TTC549 (cell line): ENCODE results near the gene FAM156B.
"Not testable (repeated sequence)": the region's sequence is repeated elsewhere in the genome, so short reads cannot be mapped to it uniquely, and the experiment has no call there.

Source experiments
- FAIRE-seq: peaks from 2 replicates; lab custom pipeline; 2012; peaks lifted over from hg19 to GRCh38; lab: Jason Lieb, UNC

FAM156B gene

GRCh38 chrX:52930214-52930613 lies 33.1 kb downstream of the FAM156B start:
- not testable (repeated sequence) for FAIRE-seq

- FAIRE-seq = no peak
Observed at GRCh38 chrX:52933213-52933612, 36.1 kb downstream of the FAM156B start.

GRCh38 chrX:52933976-52934703 lies 37.0 kb downstream of the FAM156B start:
- no peak for FAIRE-seq

- peak; percentile 58 for FAIRE-seq
Observed at GRCh38 chrX:52934704-52935469, 37.8 kb downstream of the FAM156B start.

- not testable (repeated sequence) for FAIRE-seq
Observed at GRCh38 chrX:52935470-52935784, 38.3 kb downstream of the FAM156B start.

GRCh38 chrX:52940704-52941103 lies 43.6 kb downstream of the FAM156B start:
- not testable (repeated sequence) for FAIRE-seq

GRCh38 chrX:52941728-52942127 lies 44.6 kb downstream of the FAM156B start:
- FAIRE-seq = not testable (repeated sequence)

- FAIRE-seq = not testable (repeated sequence)
Observed at GRCh38 chrX:52945838-52946494, 48.8 kb downstream of the FAM156B start.

GRCh38 chrX:52947501-52947900 lies 50.4 kb downstream of the FAM156B start:
- FAIRE-seq = not testable (repeated sequence)

GRCh38 chrX:52948265-52948664 lies 51.1 kb downstream of the FAM156B start:
- FAIRE-seq = not testable (repeated sequence)

GRCh38 chrX:52949325-52949724 lies 52.2 kb downstream of the FAM156B start:
- not testable (repeated sequence) for FAIRE-seq

- not testable (repeated sequence) for FAIRE-seq
Observed at GRCh38 chrX:52949884-52950283, 52.8 kb downstream of the FAM156B start.
